GM13977 (cell line): ENCODE data around the gene JCHAIN.
A peak's percentile ranks its signal among the peaks of the same experiment; 100 is the strongest.
"Not testable (repeated sequence)": the region's sequence is repeated elsewhere in the genome, so short reads cannot be mapped to it uniquely, and the experiment has no call there.

Experiments used
- DNase-seq: peaks from one replicate; pipeline ENCODE4 v3.0.0; 2012; ENCODE audit warnings: low spot score
- CTCF ChIP-seq: IDR thresholded peaks from 2 replicates; pipeline ENCODE4 v1.5.1; 2012; ENCODE audit warnings: mild to moderate bottlenecking, control low read depth; ENCODE audit not compliant: insufficient read depth; ENCODE audit errors: extremely low read depth, missing control alignments
- in situ Hi-C: fragments of 300-500 bp; cut with MboI; formaldehyde crosslinking; loops from one replicate; pipeline ENCODE4 v1.12.0; 2022; ENCODE audit warnings: low sequenced_read_pairs, low pct_unique_long_range_greater_than_20kb, mixed read lengths, inconsistent platforms; ENCODE audit not compliant: unreplicated experiment

JCHAIN gene

GRCh38 chr4:70660106-70660505, 6.2 kb downstream of the JCHAIN start:
- in situ Hi-C loops: no loop called here
- DNase-seq: no peak
- TF ChIP-seq CTCF: no peak

GRCh38 chr4:70658418-70658817, 7.9 kb downstream of the JCHAIN start:
- in situ Hi-C loops: no loop called here
- no peak for DNase-seq
- TF ChIP-seq CTCF: no peak

- TF ChIP-seq CTCF: no peak
- no peak for DNase-seq
- in situ Hi-C loops: no loop called here
These were observed 9.0 kb downstream of the JCHAIN start for GRCh38 chr4:70657326-70657725.

- TF ChIP-seq CTCF: no peak
- no peak for DNase-seq
- in situ Hi-C loops: no loop called here
These were observed 11.7 kb downstream of the JCHAIN start for GRCh38 chr4:70654605-70655011.

GRCh38 chr4:70651864-70652506, 14.3 kb downstream of the JCHAIN start:
- DNase-seq: peak; percentile 24
- in situ Hi-C loops: no loop called here
- peak; percentile 41 for TF ChIP-seq CTCF

- in situ Hi-C loops, DNase-seq: not testable (repeated sequence)
These were observed 15.6 kb downstream of the JCHAIN start for GRCh38 chr4:70650741-70651140.

- TF ChIP-seq CTCF: no peak
- no peak for DNase-seq
- in situ Hi-C loops: no loop called here
These were observed 26.1 kb downstream of the JCHAIN start for GRCh38 chr4:70640192-70640591.
